Lung (tissue), 12 donors: ENCODE measurements around the gene DAG1. TPM values are rescaled to one million over a fixed set of nuclear protein-coding genes. Genes with fewer than 3 reads are reported as not detected.

Experiments
- ATAC-seq: fragments of 200-7000 bp; cut with Tn5 transposase; one replicate; pipeline ENCODE4 v1.9.1; 2020; ENCODE audit warnings: moderate number of reproducible peaks; ENCODE audit not compliant: insufficient read depth, low FRiP score
- DNase-seq, 3 donors: peaks; one replicate each; pipeline ENCODE4 v3.0.0-alpha.2; 2013 to 2017
- H3K27ac ChIP-seq, 2 donors: one replicate each; pipeline ENCODE4 v1.5.1; 2013; ENCODE audit warnings: mild to moderate bottlenecking in 2 of 2, moderate library complexity in 2 of 2, control low read depth in 1 of 2, inconsistent platforms in 1 of 2, low read depth in 1 of 2, low read length in 1 of 2
- H3K27me3 ChIP-seq, 3 donors: one replicate each; pipeline ENCODE4 v1.5.1; 2013; ENCODE audit warnings: low read length in 2 of 3; ENCODE audit not compliant: control insufficient read depth in 3 of 3, insufficient read depth in 3 of 3
- H3K36me3 ChIP-seq, 4 donors: one replicate each; pipeline ENCODE4 v1.5.1; 2013; ENCODE audit warnings: low read length in 4 of 4, mild to moderate bottlenecking in 1 of 4, moderate library complexity in 1 of 4; ENCODE audit not compliant: control insufficient read depth in 4 of 4, insufficient read depth in 4 of 4
- H3K4me1 ChIP-seq, 5 donors: one replicate each; pipeline ENCODE4 v1.5.1; 2013; ENCODE audit warnings: low read length in 5 of 5, mild to moderate bottlenecking in 2 of 5, moderate library complexity in 1 of 5; ENCODE audit not compliant: control insufficient read depth in 5 of 5, insufficient read depth in 5 of 5
- H3K4me3 ChIP-seq: one replicate; pipeline ENCODE4 v1.5.1; 2013; ENCODE audit warnings: mild to moderate bottlenecking, control low read depth, moderate library complexity
- H3K9ac ChIP-seq, 2 donors: one replicate each; pipeline ENCODE4 v1.5.1; 2013; ENCODE audit warnings: low read length in 2 of 2, control low read depth in 1 of 2; ENCODE audit not compliant: insufficient read depth in 1 of 2
- H3K9me3 ChIP-seq, 4 donors: one replicate each; pipeline ENCODE4 v1.5.1; 2013; ENCODE audit warnings: low read length in 3 of 4, mild to moderate bottlenecking in 1 of 4, moderate library complexity in 1 of 4; ENCODE audit not compliant: control insufficient read depth in 4 of 4, insufficient read depth in 3 of 4
- CTCF ChIP-seq: IDR thresholded peaks from 2 replicates; pipeline ENCODE4 v1.5.1; 2012; ENCODE audit warnings: mild to moderate bottlenecking; ENCODE audit errors: control extremely low read depth, extremely low read depth
- WGBS, 2 donors: extraction: QIAGEN DNeasy Blood & Tissue Kit; methylation state at CpG; one replicate each; pipeline ENCODE4 v1.1.7; 2013; 5-methylcytosine and 5-hydroxymethylcytosine counted together
- polyA plus RNA-seq, 2 donors: library from polyadenylated mRNA; stranded (reverse); fragments of 200-250 nt; gene quantifications; one replicate each; pipeline ENCODE4 v1.2.1, GENCODE V29; 2013
- total RNA-seq, 2 donors: library from RNA; depleted of rRNA in 1 of 2; stranded (reverse); fragments of >200 nt in 1 of 2; gene quantifications; one replicate each; pipeline ENCODE4 v1.2.1, GENCODE V29; 2014 to 2021
- donor health status: control.
- donor health status: control.
- donor health status: Bipolar disorder and iron deficiency.
- donor health status: healthy.
- donor health status: DM: yes; HTN: yes; CAD: no.

Gene DAG1
- total and polyA plus RNA-seq, 4 donors, result 18.2 to 100 (median 38.0) TPM

GRCh38 chr3:49533031-49533430 lies 63.0 kb downstream of the DAG1 start:
- Histone ChIP-seq H3K9me3 (no peaks in the 10 kb centered on the region), H3K27me3 (no peaks in the 10 kb centered on the region), H3K36me3 (peaks cover 8 to 28% (median 14%) of the 10 kb centered on the region in 4 donors), H3K9ac (no peak overlapping the region), H3K27ac (no peak overlapping the region), H3K4me1 (peaks cover 0 to 1% (median 0%) of the 10 kb centered on the region in 5 donors), H3K4me3 (no peak overlapping the region)
- no peak for ATAC-seq
- TF ChIP-seq CTCF, result no peak
- 96% methylated on average over 13 of the region's 13 CpGs for WGBS, 2 donors
- no peak for DNase-seq

GRCh38 chr3:49533786-49534519 lies 63.9 kb downstream of the DAG1 start:
- Histone ChIP-seq H3K27ac (no peak overlapping the region), H3K36me3 (peaks cover 8 to 28% (median 14%) of the 10 kb centered on the region in 4 donors), H3K27me3 (no peaks in the 10 kb centered on the region), H3K4me1 (peaks cover 0 to 1% (median 0%) of the 10 kb centered on the region in 5 donors), H3K4me3 (no peak overlapping the region), H3K9ac (no peak overlapping the region), H3K9me3 (no peaks in the 10 kb centered on the region)
- TF ChIP-seq CTCF, result no peak
- ATAC-seq, result no peak
- WGBS, 2 donors, result 90 to 91% methylated on average over 9 of the region's 9 CpGs
- DNase-seq, result no peak

- H3K9ac ChIP-seq, result no peak overlapping the region
- no peaks in the 10 kb centered on the region for H3K9me3 ChIP-seq
- DNase-seq (peak; percentile 40 to 65 (median 45)), ATAC-seq (no peak)
- peaks cover 8 to 28% (median 14%) of the 10 kb centered on the region in 4 donors for H3K36me3 ChIP-seq
- no peaks in the 10 kb centered on the region for H3K27me3 ChIP-seq
- no peak overlapping the region for H3K4me3 ChIP-seq
- 85 to 88% methylated on average over 14 of the region's 14 CpGs for WGBS, 2 donors
- no peak overlapping the region for H3K27ac ChIP-seq
- no peak for TF ChIP-seq CTCF
- H3K4me1 ChIP-seq, result no peaks in the 10 kb centered on the region
These were observed 64.7 kb downstream of the DAG1 start for GRCh38 chr3:49534581-49535441.
